HG03442 (cell line): Measurements from ENCODE around the gene XK.

Source experiments
- ATAC-seq: cut with Tn5 transposase; IDR thresholded peaks from one replicate; pipeline ENCODE4 v1.9.1; 2021; ENCODE audit warnings: mild to moderate bottlenecking, moderate library complexity; ENCODE audit not compliant: unreplicated experiment

The XK gene

GRCh38 chrX:37678574-37678973, 7.0 kb upstream of the XK start:
- ATAC-seq: no peak

- no peak for ATAC-seq
Observed at GRCh38 chrX:37679230-37679629, 6.4 kb upstream of the XK start.

GRCh38 chrX:37679888-37680287, 5.7 kb upstream of the XK start:
- no peak for ATAC-seq

- ATAC-seq: no peak
Observed at GRCh38 chrX:37684426-37684825, 1.2 kb upstream of the XK start.

- no peak for ATAC-seq
Observed at GRCh38 chrX:37684973-37685372, 618 bp upstream of the XK start.

GRCh38 chrX:37686369-37686995, 891 bp downstream of the XK start:
- no peak for ATAC-seq

- ATAC-seq: no peak
Observed at GRCh38 chrX:37686996-37687395, 1.4 kb downstream of the XK start.

- ATAC-seq: no peak
Observed at GRCh38 chrX:37690119-37690518, 4.5 kb downstream of the XK start.

GRCh38 chrX:37692918-37693317, 7.3 kb downstream of the XK start:
- ATAC-seq: no peak

GRCh38 chrX:37697169-37697760, 11.7 kb downstream of the XK start:
- ATAC-seq: no peak

- no peak for ATAC-seq
Observed at GRCh38 chrX:37701588-37701987, 16.0 kb downstream of the XK start.

- no peak for ATAC-seq
Observed at GRCh38 chrX:37711991-37712390, 26.4 kb downstream of the XK start.

- ATAC-seq: peak; percentile 75
Observed at GRCh38 chrX:37712458-37712857, 26.9 kb downstream of the XK start.

GRCh38 chrX:37714479-37714878, 28.9 kb downstream of the XK start:
- ATAC-seq: no peak

GRCh38 chrX:37716602-37717001, 31.0 kb downstream of the XK start:
- no peak for ATAC-seq

- ATAC-seq: no peak
Observed at GRCh38 chrX:37717708-37718107, 32.1 kb downstream of the XK start.

- no peak for ATAC-seq
Observed at GRCh38 chrX:37722595-37722994, 37.0 kb downstream of the XK start.

- no peak for ATAC-seq
Observed at GRCh38 chrX:37726346-37726745, 40.8 kb downstream of the XK start.

- peak; percentile 37 for ATAC-seq
Observed at GRCh38 chrX:37745354-37745753, 59.8 kb downstream of the XK start.

GRCh38 chrX:37745835-37746217, 60.2 kb downstream of the XK start:
- peak; percentile 24 for ATAC-seq

- peak; percentile 85 for ATAC-seq
Observed at GRCh38 chrX:37746218-37746941, 60.8 kb downstream of the XK start.

GRCh38 chrX:37746951-37747350, 61.4 kb downstream of the XK start:
- no peak for ATAC-seq
